Measurements from ENCODE around the gene SLC25A29.

- TF ChIP-seq CTCF (conservative IDR thresholded peaks at IDR 0.05 in 1 of 2, IDR thresholded peaks at IDR 0.05 in 1 of 2; ENCODE audit: extremely low read depth in 1 of 2, insufficient read depth in 1 of 2, low read depth in 1 of 2, low read length in 2 of 2) (no peak), EZH2 (IDR thresholded peaks at IDR 0.05; ENCODE audit: borderline replicate concordance, low read length) (no peak)
Observed at GRCh38 chr14:100328495-100329163, 22.4 kb upstream of the SLC25A29 start.
